GM20000 (cell line): Measurements from ENCODE around the gene GORASP2.

Experiments
- DNase-seq: peaks from one replicate; pipeline ENCODE4 v3.0.0; 2012; ENCODE audit warnings: low spot score
- CTCF ChIP-seq: IDR thresholded peaks from 2 replicates; pipeline ENCODE4 v1.5.1; 2012; ENCODE audit warnings: mild to moderate bottlenecking, control low read depth; ENCODE audit errors: extremely low read depth, missing control alignments

GORASP2 gene

GRCh38 chr2:170932166-170932565 is 3.1 kb downstream of the GORASP2 start:
- DNase-seq, result no peak
- TF ChIP-seq CTCF, result no peak

GRCh38 chr2:170932948-170933347 is 3.9 kb downstream of the GORASP2 start:
- no peak for DNase-seq
- no peak for TF ChIP-seq CTCF

GRCh38 chr2:170937709-170938379 is 8.8 kb downstream of the GORASP2 start:
- no peak for TF ChIP-seq CTCF
- DNase-seq, result no peak

- no peak for TF ChIP-seq CTCF
- no peak for DNase-seq
Measured at GRCh38 chr2:170940066-170940465, 11.0 kb downstream of the GORASP2 start.

- no peak for TF ChIP-seq CTCF
- DNase-seq, result no peak
Measured at GRCh38 chr2:170942615-170943014, 13.6 kb downstream of the GORASP2 start.

- no peak for TF ChIP-seq CTCF
- DNase-seq, result no peak
Measured at GRCh38 chr2:170943041-170943440, 14.0 kb downstream of the GORASP2 start.

- no peak for TF ChIP-seq CTCF
- DNase-seq, result no peak
Measured at GRCh38 chr2:170943596-170943995, 14.5 kb downstream of the GORASP2 start.
